Tibial artery (tissue), 4 donors: ENCODE measurements around the gene AK3.

ENCODE experiments used
- DNase-seq, 2 donors: peaks; one replicate each; pipeline ENCODE4 v3.0.0-alpha.2; 2019
- H3K27ac ChIP-seq, 2 donors: fragments of 200-600 bp; sonication (generic) in 1 of 2; 1 replicate in 1 of 2; 2 replicates in 1 of 2; pipeline ENCODE4 v1.5.1; 2018 to 2019; ENCODE audit warnings: mild to moderate bottlenecking in 1 of 2
- H3K27me3 ChIP-seq, 2 donors: fragments of 200-600 bp; sonication (generic) in 1 of 2; one replicate each; pipeline versions ENCODE4 v1.5.1 to v1.6.0; 2016 to 2019
- H3K36me3 ChIP-seq, 3 donors: fragments of 200-600 bp; sonication (generic) in 2 of 3; one replicate each; pipeline ENCODE4 v1.5.1; 2016 to 2019; ENCODE audit warnings: mild to moderate bottlenecking in 2 of 3
- H3K4me1 ChIP-seq, 4 donors: fragments of 200-600 bp; sonication (generic) in 2 of 4; 1 replicate in 3 of 4; 2 replicates in 1 of 4; pipeline ENCODE4 v1.5.1; 2016 to 2019
- H3K4me3 ChIP-seq, 2 donors: fragments of 200-600 bp; sonication (generic) in 1 of 2; 1 replicate in 1 of 2; 2 replicates in 1 of 2; pipeline ENCODE4 v1.5.1; 2018 to 2019; ENCODE audit warnings: mild to moderate bottlenecking in 2 of 2
- H3K9me3 ChIP-seq, 3 donors: fragments of 200-600 bp; sonication (generic) in 1 of 3; one replicate each; pipeline ENCODE4 v1.5.1; 2016 to 2019
- intact Hi-C: fragments of 100-400 bp; cut with DNase I; formaldehyde crosslinking; loops from one replicate; pipeline ENCODE4 v1.15.0; 2023; ENCODE audit warnings: low total_unique reads
- TF ChIP-seq, protein P1 (sequence below), 2 experiments: fragments of 200-600 bp in 1 of 2; fragments of 450-650 bp in 1 of 2; IDR thresholded peaks; one replicate each; pipeline ENCODE4 v1.5.1; 2017 to 2019; ENCODE audit warnings: antibody characterized with exemption in 2 of 2, mild to moderate bottlenecking in 1 of 2, moderate library complexity in 1 of 2

AK3 gene

GRCh38 chr9:4671737-4672136, 69.3 kb downstream of the AK3 start:
- no peak overlapping the region for H3K4me3 ChIP-seq
- DNase-seq: no peak
- TF ChIP-seq, protein P1, sequence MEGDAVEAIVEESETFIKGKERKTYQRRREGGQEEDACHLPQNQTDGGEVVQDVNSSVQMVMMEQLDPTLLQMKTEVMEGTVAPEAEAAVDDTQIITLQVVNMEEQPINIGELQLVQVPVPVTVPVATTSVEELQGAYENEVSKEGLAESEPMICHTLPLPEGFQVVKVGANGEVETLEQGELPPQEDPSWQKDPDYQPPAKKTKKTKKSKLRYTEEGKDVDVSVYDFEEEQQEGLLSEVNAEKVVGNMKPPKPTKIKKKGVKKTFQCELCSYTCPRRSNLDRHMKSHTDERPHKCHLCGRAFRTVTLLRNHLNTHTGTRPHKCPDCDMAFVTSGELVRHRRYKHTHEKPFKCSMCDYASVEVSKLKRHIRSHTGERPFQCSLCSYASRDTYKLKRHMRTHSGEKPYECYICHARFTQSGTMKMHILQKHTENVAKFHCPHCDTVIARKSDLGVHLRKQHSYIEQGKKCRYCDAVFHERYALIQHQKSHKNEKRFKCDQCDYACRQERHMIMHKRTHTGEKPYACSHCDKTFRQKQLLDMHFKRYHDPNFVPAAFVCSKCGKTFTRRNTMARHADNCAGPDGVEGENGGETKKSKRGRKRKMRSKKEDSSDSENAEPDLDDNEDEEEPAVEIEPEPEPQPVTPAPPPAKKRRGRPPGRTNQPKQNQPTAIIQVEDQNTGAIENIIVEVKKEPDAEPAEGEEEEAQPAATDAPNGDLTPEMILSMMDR (IDR thresholded peaks at IDR 0.05): no peak
- intact Hi-C loops: no loop called here
- H3K4me1 ChIP-seq: no peaks in the 10 kb centered on the region
- H3K9me3 ChIP-seq: no peaks in the 10 kb centered on the region
- H3K27me3 ChIP-seq: no peaks in the 10 kb centered on the region
- no peaks in the 10 kb centered on the region for H3K36me3 ChIP-seq
- no peak overlapping the region for H3K27ac ChIP-seq

DNA sequence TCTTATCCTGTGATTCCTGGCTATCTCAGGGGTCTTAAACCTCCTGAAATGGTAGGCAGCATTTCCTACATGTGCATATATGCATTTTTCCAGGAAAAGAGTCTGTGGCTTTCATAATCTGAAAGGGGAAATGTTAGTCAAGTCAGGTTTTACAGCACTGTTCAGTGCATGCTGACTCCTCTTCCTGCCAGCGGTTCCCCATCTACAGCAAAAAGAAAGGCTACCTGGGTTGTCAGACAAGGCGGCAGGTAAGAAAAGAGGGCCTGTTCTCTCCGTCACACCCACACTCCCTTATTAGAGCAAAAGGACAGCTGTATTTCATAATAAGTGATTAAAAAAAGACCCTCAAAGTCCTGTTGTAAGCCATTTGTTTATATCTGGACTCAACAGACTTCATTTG, 70.4 kb downstream of the AK3 start:
- Histone ChIP-seq H3K27ac (no peak overlapping the region), H3K36me3 (no peaks in the 10 kb centered on the region), H3K9me3 (no peaks in the 10 kb centered on the region), H3K4me1 (peaks cover 0 to 7% (median 2%) of the 10 kb centered on the region in 4 donors), H3K27me3 (no peaks in the 10 kb centered on the region), H3K4me3 (no peak overlapping the region)
- TF ChIP-seq, protein P1 (IDR thresholded peaks at IDR 0.05): no peak
- intact Hi-C loops: no loop called here
- no peak for DNase-seq

GRCh38 chr9:4669890-4670289, 71.1 kb downstream of the AK3 start:
- intact Hi-C loops: loop anchor here (10.0 kb wide), 2 partner anchors 375 to 775 kb away; no protein-coding TSS in a partner anchor
- TF ChIP-seq, protein P1 (IDR thresholded peaks at IDR 0.05): no peak
- no peak overlapping the region for H3K27ac ChIP-seq

GRCh38 chr9:4668604-4669003, 72.4 kb downstream of the AK3 start:
- Histone ChIP-seq H3K36me3 (no peaks in the 10 kb centered on the region), H3K27me3 (no peaks in the 10 kb centered on the region), H3K27ac (no peak overlapping the region), H3K9me3 (no peaks in the 10 kb centered on the region), H3K4me1 (peaks cover 0 to 25% (median 17%) of the 10 kb centered on the region in 4 donors), H3K4me3 (no peak overlapping the region)
- intact Hi-C loops: loop anchor here (10.0 kb wide), 2 partner anchors 374 to 776 kb away; no protein-coding TSS in a partner anchor
- TF ChIP-seq, protein P1 (IDR thresholded peaks at IDR 0.05): no peak
- no peak for DNase-seq

More at GRCh38 chr9:4669890-4670289, 71.1 kb downstream of the AK3 start:
- no peak for DNase-seq
- H3K4me3 ChIP-seq: no peak overlapping the region
- H3K27me3 ChIP-seq: no peaks in the 10 kb centered on the region
- peaks cover 0 to 14% (median 7%) of the 10 kb centered on the region in 4 donors for H3K4me1 ChIP-seq
- H3K36me3 ChIP-seq: no peaks in the 10 kb centered on the region
- no peaks in the 10 kb centered on the region for H3K9me3 ChIP-seq

DNA sequence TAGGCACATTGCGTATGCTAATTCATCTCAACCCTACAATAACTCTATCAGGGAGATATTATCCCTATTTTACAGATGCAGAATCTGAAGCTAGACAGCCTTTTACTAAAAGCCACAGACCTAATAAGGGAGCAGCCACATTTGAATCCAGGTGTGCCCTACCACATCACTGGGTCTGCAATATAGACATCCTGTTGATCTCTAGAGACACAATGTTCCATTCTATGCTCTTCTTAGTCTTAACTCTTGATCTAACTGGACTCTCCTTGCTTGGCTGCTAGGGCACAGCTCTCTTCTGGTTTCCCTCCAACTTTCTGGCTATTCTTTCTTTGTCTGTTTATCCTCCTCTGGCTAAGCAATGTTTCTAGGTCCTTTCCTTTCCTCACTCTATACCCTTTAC, 73.3 kb downstream of the AK3 start:
- intact Hi-C loops: loop anchor here (10.0 kb wide), 2 partner anchors 373 to 777 kb away; no protein-coding TSS in a partner anchor
- H3K27me3 ChIP-seq: no peaks in the 10 kb centered on the region
- H3K27ac ChIP-seq: no peak overlapping the region
- no peaks in the 10 kb centered on the region for H3K36me3 ChIP-seq
- no peak for DNase-seq
- H3K9me3 ChIP-seq: no peaks in the 10 kb centered on the region
- H3K4me1 ChIP-seq: peaks cover 0 to 34% (median 24%) of the 10 kb centered on the region in 4 donors
- TF ChIP-seq, protein P1 (IDR thresholded peaks at IDR 0.05): no peak
- H3K4me3 ChIP-seq: no peak overlapping the region
